Prostate gland (tissue), 2 donors: ENCODE results near the gene HECW1.

Source experiments
- CTCF ChIP-seq, 4 experiments: fragments of 200-600 bp in 2 of 4; fragments of 450-650 bp in 2 of 4; sonication (generic) in 2 of 4; IDR thresholded peaks; 1 replicate in 3 of 4; 2 replicates in 1 of 4; pipeline ENCODE4 v1.5.1; 2016 to 2019; ENCODE audit warnings: antibody characterized with exemption in 4 of 4, mild to moderate bottlenecking in 2 of 4, moderate library complexity in 2 of 4
- POLR2AphosphoS5 ChIP-seq: sonication (generic); formaldehyde crosslinking; IDR thresholded peaks from one replicate; pipeline ENCODE4 v1.6.1; 2017; ENCODE audit warnings: antibody characterized with exemption

GRCh38 chr7:43118313-43118712 is 5.9 kb downstream of the HECW1 start:
- no peak for TF ChIP-seq CTCF (IDR thresholded peaks at IDR 0.05)
- no peak for TF ChIP-seq POLR2AphosphoS5
